22Rv1 (cell line): ENCODE measurements around the gene MKS1.

ENCODE experiments used
- H3K27ac ChIP-seq: fragments of 450-650 bp; 2 replicates; pipeline ENCODE4 v1.5.1; 2017
- CTCF ChIP-seq: fragments of 450-650 bp; IDR thresholded peaks from 2 replicates; pipeline ENCODE4 v1.5.1; 2017; ENCODE audit warnings: mild to moderate bottlenecking
- ZFX ChIP-seq: fragments of 450-650 bp; IDR thresholded peaks from 2 replicates; pipeline ENCODE4 v1.6.1; 2017; ENCODE audit warnings: antibody characterized with exemption, borderline replicate concordance

MKS1 gene

GRCh38 chr17:58248955-58249269, 29.9 kb upstream of the MKS1 start:
- no peak overlapping the region for H3K27ac ChIP-seq
- TF ChIP-seq CTCF (no peak), ZFX (no peak)

DNA sequence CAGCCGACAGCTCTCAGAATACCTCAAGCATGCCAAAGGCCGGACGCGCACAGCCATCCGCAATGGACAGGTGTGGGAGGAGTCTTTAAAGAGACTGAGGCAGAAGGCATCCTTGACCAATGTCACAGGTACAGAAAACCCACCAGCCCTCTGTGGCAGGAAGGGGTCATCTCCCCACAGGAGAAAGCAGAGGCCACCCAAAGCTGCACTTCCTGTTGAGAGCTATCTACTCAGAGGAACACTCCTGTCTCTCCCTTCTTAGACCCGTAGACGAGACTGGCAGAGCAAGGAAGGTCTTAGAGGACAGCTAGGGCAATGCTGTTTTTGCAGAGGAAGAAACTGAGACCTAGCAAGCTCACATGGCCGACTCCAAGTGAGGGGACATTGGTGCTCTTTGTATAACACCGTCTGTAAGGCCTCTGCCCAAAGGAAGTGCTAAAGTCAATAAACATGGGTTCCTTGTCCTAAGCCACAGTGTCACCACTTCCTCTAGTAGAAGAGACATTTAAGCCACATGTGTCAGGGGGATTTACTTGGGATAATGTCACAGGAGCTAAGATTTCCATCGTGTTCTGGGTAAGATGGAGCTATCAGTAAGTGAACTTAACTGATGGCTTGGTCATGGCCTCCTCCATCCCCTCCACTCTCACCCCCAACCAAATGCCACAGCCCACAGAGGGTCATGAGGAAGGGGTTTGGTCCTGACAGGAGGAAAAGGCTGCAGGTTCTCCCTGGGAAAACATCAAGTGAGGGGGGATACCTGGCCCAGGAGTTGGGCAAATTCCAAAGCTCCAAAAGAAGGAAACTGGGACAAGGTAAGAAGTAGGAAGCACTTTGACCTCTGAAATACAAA, 28.7 kb upstream of the MKS1 start:
- TF ChIP-seq CTCF: no peak
- no peak for TF ChIP-seq ZFX
- no peak overlapping the region for H3K27ac ChIP-seq

- TF ChIP-seq CTCF: no peak
- no peak for TF ChIP-seq ZFX
- no peak overlapping the region for H3K27ac ChIP-seq
These were observed 27.7 kb upstream of the MKS1 start for GRCh38 chr17:58246781-58247180.

- TF ChIP-seq ZFX: no peak
- TF ChIP-seq CTCF: no peak
- H3K27ac ChIP-seq: no peak overlapping the region
These were observed 27.2 kb upstream of the MKS1 start for GRCh38 chr17:58246104-58246740.

DNA sequence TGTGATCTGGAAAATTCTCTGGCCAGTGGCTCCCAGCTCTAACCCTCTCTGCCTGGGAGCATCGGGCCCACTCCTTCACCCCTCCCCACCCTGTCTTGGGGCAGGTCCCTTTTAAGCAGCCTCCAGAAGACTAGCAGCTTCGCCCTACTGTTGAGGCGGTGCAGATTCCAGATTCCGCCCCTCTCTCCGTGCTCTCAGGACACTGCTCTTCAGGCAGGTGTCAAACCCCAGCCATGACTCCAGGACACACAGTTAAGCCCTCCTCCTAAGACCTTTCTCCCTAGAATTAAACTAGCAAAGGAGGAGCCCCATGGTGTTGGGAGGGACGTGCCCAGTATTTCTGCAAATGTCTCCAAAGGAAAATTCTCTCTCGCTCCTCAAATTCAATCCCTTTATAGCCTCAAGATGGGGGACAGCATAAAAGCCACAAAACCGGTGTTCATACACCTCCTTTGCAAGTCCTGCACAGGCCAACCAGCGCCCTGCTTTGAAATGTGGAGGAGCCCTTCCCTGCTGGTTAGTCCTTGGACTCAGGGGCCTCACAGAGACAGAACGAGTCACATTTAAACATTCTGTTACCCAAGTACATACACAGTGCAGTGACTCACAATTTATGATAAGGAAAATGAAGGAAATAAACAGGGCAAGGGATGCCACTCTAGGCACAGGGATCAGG, 26.5 kb upstream of the MKS1 start:
- no peak overlapping the region for H3K27ac ChIP-seq
- no peak for TF ChIP-seq CTCF
- no peak for TF ChIP-seq ZFX

DNA sequence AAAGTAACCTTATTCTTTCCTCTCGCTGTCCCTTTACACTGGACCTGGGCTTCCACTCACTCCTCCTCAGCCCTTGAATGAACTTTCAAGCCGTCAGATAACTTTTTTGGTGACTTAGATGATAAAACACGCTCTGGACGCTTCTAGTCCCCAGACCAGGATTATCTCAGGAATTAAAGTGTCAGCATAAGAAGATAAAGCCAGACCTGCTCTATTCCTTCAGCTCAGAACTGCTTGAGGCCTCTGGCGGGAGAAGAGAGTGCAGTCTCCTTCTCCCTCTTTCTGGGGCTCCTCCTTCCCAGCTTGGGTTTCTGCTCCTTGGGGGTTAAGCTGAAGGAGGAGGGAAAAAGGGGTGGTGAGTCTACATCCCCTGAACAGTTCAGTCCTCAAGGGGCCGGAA, 25.9 kb upstream of the MKS1 start:
- TF ChIP-seq ZFX (no peak), CTCF (no peak)
- no peak overlapping the region for H3K27ac ChIP-seq
